HCT116 (cell line): ENCODE data around the gene ORMDL1. TPM values are rescaled to one million over a fixed set of nuclear protein-coding genes. Genes with fewer than 3 reads are reported as not detected.

Experiments used
- ATAC-seq: fragments of 200-7000 bp; cut with Tn5 transposase; 2 replicates; pipeline ENCODE4 v1.9.1; 2020; ENCODE audit warnings: mild to moderate bottlenecking, moderate library complexity
- BruUV-seq: library from RNA; stranded (reverse); fragments of 400-500 nt; replicated peaks from 2 replicates; lab custom pipeline; 2021; lab: Mats Ljungman, UMichigan
- CTCF ChIA-PET: fragments of 300-600 bp; sonication (Branson Sonifier 250); formaldehyde crosslinking; loops from one replicate; lab custom pipeline; 2021; ENCODE audit warnings: antibody characterized with exemption; lab: Charles Lee
- POLR2A ChIA-PET: fragments of 300-600, 350-600 bp; sonication (Branson Sonifier 250); formaldehyde crosslinking; loops from one replicate; lab custom pipeline; 2021; ENCODE audit warnings: antibody characterized with exemption; lab: Charles Lee
- RAD21 ChIA-PET, 2 experiments: fragments of 300-600 bp; sonication (Branson Sonifier 250); formaldehyde crosslinking; loops; one replicate each; lab custom pipeline; 2023; ENCODE audit warnings: low total read pairs in 2 of 2; ENCODE audit not compliant: uncharacterized antibody in 2 of 2, unreplicated experiment in 2 of 2, low non-redundant PET in 1 of 2; lab: Charles Lee
- DNase-seq: peaks from one replicate; pipeline ENCODE4 v3.0.0-alpha.2; 2010; ENCODE audit warnings: low read depth, low spot score
- H2AFZ ChIP-seq: fragments of 200-600 bp; shearing (Covaris generic), sonication (generic); 2 replicates; pipeline ENCODE4 v1.6.1; 2017; ENCODE audit warnings: low read depth, mixed run types, mixed read lengths, antibody characterized with exemption, low read length; ENCODE audit not compliant: poor library complexity, severe bottlenecking
- H3K27ac ChIP-seq: 2 replicates; pipeline ENCODE4 v1.5.1; 2012; ENCODE audit warnings: low read depth, low read length
- H3K27me3 ChIP-seq: fragments of 200-600 bp; sonication (generic); 2 replicates; pipeline ENCODE4 v1.6.1; 2016; ENCODE audit warnings: mixed run types, low read length, mixed read lengths; ENCODE audit not compliant: insufficient read depth
- H3K36me3 ChIP-seq, 2 experiments: fragments of 200-500 bp in 1 of 2; fragments of 200-600 bp in 1 of 2; sonication (Bioruptor generic) in 1 of 2; sonication (generic) in 1 of 2; 2 replicates each; pipeline versions ENCODE4 v1.5.1 to v1.6.1; 2014 to 2016; ENCODE audit warnings: low read length in 2 of 2, inconsistent platforms in 1 of 2, mixed read lengths in 1 of 2, mixed run types in 1 of 2; ENCODE audit not compliant: insufficient read depth in 2 of 2, control insufficient read depth in 1 of 2
- H3K4me1 ChIP-seq, 2 experiments: fragments of 200-600 bp in 1 of 2; sonication (generic) in 1 of 2; 2 replicates each; pipeline versions ENCODE4 v1.5.1 to v1.6.1; 2012 to 2017; ENCODE audit warnings: low read length in 2 of 2, inconsistent platforms in 1 of 2, mild to moderate bottlenecking in 1 of 2, mixed read lengths in 1 of 2, mixed run types in 1 of 2, moderate library complexity in 1 of 2; ENCODE audit not compliant: insufficient read depth in 2 of 2, control insufficient read depth in 1 of 2
- H3K4me2 ChIP-seq: fragments of 200-600 bp; sonication (generic); 2 replicates; pipeline ENCODE4 v1.6.1; 2017; ENCODE audit warnings: mixed run types, low read length, mixed read lengths
- H3K4me3 ChIP-seq, 2 experiments: fragments of 200-600 bp in 1 of 2; sonication (generic) in 1 of 2; replicated peaks in 1 of 2; 2 replicates each; pipeline ENCODE4 v1.5.1; 2011 to 2016; ENCODE audit warnings: low read length in 2 of 2, control low read depth in 1 of 2, low read depth in 1 of 2, mild to moderate bottlenecking in 1 of 2, mixed read lengths in 1 of 2, mixed run types in 1 of 2
- H3K79me2 ChIP-seq: fragments of 200-600 bp; sonication (generic); 2 replicates; pipeline ENCODE4 v1.6.1; 2017; ENCODE audit warnings: mild to moderate bottlenecking, mixed run types, low read length, moderate library complexity, mixed read lengths; ENCODE audit not compliant: insufficient read depth
- H3K9ac ChIP-seq: fragments of 200-600 bp; sonication (generic); 2 replicates; pipeline ENCODE4 v1.6.1; 2016; ENCODE audit warnings: low read length, mixed read lengths
- H3K9me2 ChIP-seq: fragments of 200-600 bp; sonication (generic), shearing (Covaris generic); 2 replicates; pipeline ENCODE4 v1.6.1; 2017; ENCODE audit warnings: mixed run types, mild to moderate bottlenecking, moderate library complexity; ENCODE audit not compliant: insufficient read depth
- H3K9me3 ChIP-seq, 2 experiments: fragments of 200-500 bp in 1 of 2; fragments of 200-600 bp in 1 of 2; sonication (Bioruptor generic) in 1 of 2; sonication (generic) in 1 of 2; 2 replicates each; pipeline ENCODE4 v1.6.1; 2014 to 2017; ENCODE audit warnings: low read length in 2 of 2, mixed read lengths in 2 of 2, inconsistent platforms in 1 of 2, low read depth in 1 of 2, mild to moderate bottlenecking in 1 of 2, mixed run types in 1 of 2, moderate library complexity in 1 of 2; ENCODE audit not compliant: control insufficient read depth in 1 of 2, insufficient read depth in 1 of 2
- H4K20me1 ChIP-seq: fragments of 200-600 bp; sonication (generic), shearing (Covaris generic); 2 replicates; pipeline ENCODE4 v1.6.1; 2017; ENCODE audit warnings: mixed run types, mild to moderate bottlenecking, moderate library complexity; ENCODE audit not compliant: insufficient read depth
- CBX3 ChIP-seq: IDR thresholded peaks from 2 replicates; pipeline ENCODE4 v1.6.1; 2012; ENCODE audit warnings: low read depth
- CEBPB ChIP-seq: IDR thresholded peaks from 2 replicates; pipeline ENCODE4 v1.6.1; 2012; ENCODE audit warnings: low read depth
- CTCF ChIP-seq, 3 experiments: fragments of 200-600 bp in 1 of 3; sonication (generic) in 1 of 3; IDR thresholded peaks in 2 of 3; conservative IDR thresholded peaks in 1 of 3; 2 replicates each; pipeline ENCODE4 v1.5.1; 2012 to 2017; ENCODE audit warnings: low read depth in 2 of 3, low read length in 2 of 3, antibody characterized with exemption in 1 of 3, borderline replicate concordance in 1 of 3, control low read depth in 1 of 3, mild to moderate bottlenecking in 1 of 3, mixed read lengths in 1 of 3, mixed run types in 1 of 3, moderate library complexity in 1 of 3; ENCODE audit not compliant: insufficient read depth in 1 of 3
- ELF1 ChIP-seq: IDR thresholded peaks from 2 replicates; pipeline ENCODE4 v1.6.1; 2012; ENCODE audit warnings: low read depth, borderline replicate concordance
- EZH2phosphoT487 ChIP-seq: fragments of 200-600 bp; IDR thresholded peaks from 2 replicates; pipeline ENCODE4 v1.6.1; 2018; ENCODE audit warnings: antibody characterized with exemption, borderline replicate concordance
- FOSL1 ChIP-seq: IDR thresholded peaks from 2 replicates; pipeline ENCODE4 v1.6.1; 2012; ENCODE audit warnings: low read depth
- JUND ChIP-seq: IDR thresholded peaks from 2 replicates; pipeline ENCODE4 v1.6.1; 2012
- MAX ChIP-seq: IDR thresholded peaks from 2 replicates; pipeline ENCODE4 v1.6.1; 2012
- POLR2A ChIP-seq: IDR thresholded peaks from 2 replicates; pipeline ENCODE4 v1.7.0; 2011; ENCODE audit warnings: borderline replicate concordance; ENCODE audit not compliant: insufficient read depth, insufficient read length; ENCODE audit errors: extremely low read depth
- POLR2AphosphoS5 ChIP-seq: IDR thresholded peaks from 2 replicates; pipeline ENCODE4 v1.6.1; 2011; ENCODE audit warnings: mild to moderate bottlenecking, low read depth, low read length, moderate library complexity
- SP1 ChIP-seq: IDR thresholded peaks from 2 replicates; pipeline ENCODE4 v1.6.1; 2012; ENCODE audit warnings: low read depth
- SRF ChIP-seq: IDR thresholded peaks from 2 replicates; pipeline ENCODE4 v1.6.1; 2012; ENCODE audit warnings: low read depth
- TCF7L2 ChIP-seq: IDR thresholded peaks from 2 replicates; pipeline ENCODE4 v1.7.0; 2011; ENCODE audit warnings: borderline replicate concordance, inconsistent platforms; ENCODE audit not compliant: insufficient read depth, insufficient read length; ENCODE audit errors: extremely low read depth
- YY1 ChIP-seq: IDR thresholded peaks from 2 replicates; pipeline ENCODE4 v1.6.1; 2011; ENCODE audit warnings: low read length, low read depth, moderate library complexity, mild to moderate bottlenecking; ENCODE audit not compliant: insufficient replicate concordance; ENCODE audit errors: extremely low read depth
- ZFX ChIP-seq: fragments of 450-650 bp; IDR thresholded peaks from 2 replicates; pipeline ENCODE4 v1.6.1; 2017
- intact Hi-C: fragments of 100-400 bp; cut with micrococcal nuclease; formaldehyde crosslinking; loops from 2 replicates; pipeline ENCODE4 v1.10.0; 2022
- total RNA-seq: library from RNA; stranded (reverse); gene quantifications from one replicate; pipeline ENCODE4 v1.2.1, GENCODE V29; 2021; ENCODE audit not compliant: unreplicated experiment

Gene ORMDL1
- total RNA-seq, 1 experiment from 2014 or later: 32.7 TPM

GRCh38 chr2:189726271-189726670, 57.9 kb downstream of the ORMDL1 start:
- Histone ChIP-seq H3K36me3 (no peaks in the 10 kb centered on the region), H3K4me3 (no peak overlapping the region), H3K4me2 (no peak overlapping the region), H3K27me3 (no peaks in the 10 kb centered on the region), H2AFZ (no peak overlapping the region), H3K27ac (no peak overlapping the region), H3K9ac (no peak overlapping the region), H4K20me1 (no peaks in the 10 kb centered on the region), H3K9me3 (no peaks in the 10 kb centered on the region), H3K4me1 (no peaks in the 10 kb centered on the region), H3K9me2 (no peaks in the 10 kb centered on the region), H3K79me2 (no peaks in the 10 kb centered on the region)
- no TSS peak for BruUV-seq
- ChIA-PET CTCF (no interaction called here), POLR2A (no interaction called here), RAD21 (no interaction called here)
- TF ChIP-seq TCF7L2: no peak
- TF ChIP-seq ELF1: no peak
- TF ChIP-seq CEBPB: no peak
- TF ChIP-seq SRF: no peak
- TF ChIP-seq CTCF (IDR thresholded peaks at IDR 0.05 in 2 of 3, conservative IDR thresholded peaks at IDR 0.05 in 1 of 3; ENCODE audit: borderline replicate concordance in 1 of 3, insufficient read depth in 1 of 3, low read depth in 2 of 3, low read length in 2 of 3): no peak
- TF ChIP-seq SP1: no peak
- TF ChIP-seq MAX: no peak
- TF ChIP-seq POLR2A: no peak
- no peak for TF ChIP-seq JUND
- no peak for TF ChIP-seq POLR2AphosphoS5
- TF ChIP-seq CBX3: no peak
- TF ChIP-seq FOSL1: no peak
- no peak for TF ChIP-seq EZH2phosphoT487
- no peak for TF ChIP-seq YY1
- no peak for TF ChIP-seq ZFX
- DNase-seq (no peak), ATAC-seq (no peak)
- intact Hi-C loops: no loop called here
